DMS 273 (cell line): ENCODE results near the gene PYROXD2.
A peak's percentile ranks its signal among the peaks of the same experiment; 100 is the strongest.

Experiments used
- DNase-seq: peaks from one replicate; lab custom pipeline; 2025; ENCODE audit not compliant: unreplicated experiment; lab: John Stamatoyannopoulos, UW

PYROXD2 gene

DNA sequence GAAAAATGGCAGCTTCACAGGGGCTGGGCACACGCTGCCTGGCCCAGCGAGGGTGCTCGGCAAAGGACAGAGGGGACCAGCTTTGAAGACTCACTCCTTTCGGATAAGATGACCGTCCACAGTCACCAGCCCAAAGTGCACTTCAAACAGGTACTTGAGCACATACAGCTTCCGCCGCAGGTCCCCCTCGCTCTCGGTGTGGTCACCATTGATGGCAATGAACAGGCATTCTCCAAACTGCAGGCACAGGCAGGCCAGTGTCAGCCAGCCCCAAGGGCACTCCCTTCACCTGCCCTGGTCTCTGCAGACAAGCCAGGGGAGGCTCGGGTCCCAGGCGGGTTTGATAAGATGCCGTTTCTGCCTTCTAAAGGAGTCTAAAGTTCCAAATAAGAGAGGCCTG, 20.2 kb upstream of the PYROXD2 start:
- no peak for DNase-seq

DNA sequence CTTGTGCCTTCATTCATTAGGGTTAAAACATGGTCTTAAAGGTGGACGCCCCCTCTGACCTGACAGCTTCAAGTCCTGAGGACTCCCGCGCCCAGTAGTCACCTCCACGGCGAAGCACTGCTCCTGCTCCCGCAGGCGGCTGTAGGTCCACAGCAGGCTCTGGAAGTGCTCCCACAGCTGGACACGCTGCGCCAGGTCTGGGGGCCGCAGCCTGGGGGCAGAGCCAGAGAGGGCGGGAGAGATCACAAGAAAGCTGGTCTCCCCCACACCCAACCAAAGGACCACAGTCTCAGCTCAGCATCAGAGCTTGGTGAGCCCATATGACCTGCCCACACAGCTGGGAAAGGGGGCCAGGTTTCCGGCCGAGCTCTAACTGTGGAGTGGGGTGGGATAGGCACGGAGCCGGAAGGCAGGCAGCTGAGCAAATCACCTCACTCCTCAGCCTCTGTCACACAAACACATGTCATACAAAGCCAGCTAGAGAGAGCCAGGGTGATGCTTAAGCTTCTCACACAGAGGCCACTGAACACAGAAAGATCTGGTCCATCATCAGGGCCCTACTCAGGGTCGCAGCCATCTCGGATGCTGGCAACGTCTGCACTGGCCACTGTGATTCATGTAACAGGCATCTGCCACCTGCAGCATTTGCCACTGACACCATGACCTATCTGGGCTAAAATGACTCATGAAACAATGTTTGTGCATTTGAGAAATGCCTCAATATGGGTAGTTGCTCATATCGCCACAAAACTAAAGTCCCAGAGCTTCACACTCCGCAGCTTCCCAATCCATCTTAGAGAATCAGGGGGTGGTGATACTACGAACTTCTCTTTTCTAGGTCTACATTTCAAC, 19.1 kb upstream of the PYROXD2 start:
- no peak for DNase-seq

DNA sequence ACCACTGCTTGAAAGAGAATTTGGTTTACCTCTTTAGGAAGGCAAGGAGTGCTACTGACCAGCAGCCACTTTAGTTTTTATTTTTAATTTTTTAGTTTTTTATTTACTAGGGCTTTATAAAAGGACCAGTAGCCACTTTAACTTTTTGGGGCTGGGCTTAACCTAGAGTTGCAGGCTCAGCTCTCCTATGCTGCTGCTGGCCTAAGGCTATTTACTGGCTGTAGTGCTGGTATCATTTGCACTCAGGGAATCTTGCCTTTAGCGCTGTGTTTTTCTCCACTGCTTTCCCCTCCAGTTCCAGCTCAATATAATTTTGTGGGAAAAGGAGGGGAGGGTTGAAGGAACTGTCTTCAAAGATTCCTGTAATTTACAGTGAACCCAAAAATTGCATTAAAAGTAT, 18.4 kb upstream of the PYROXD2 start:
- DNase-seq, result no peak

DNA sequence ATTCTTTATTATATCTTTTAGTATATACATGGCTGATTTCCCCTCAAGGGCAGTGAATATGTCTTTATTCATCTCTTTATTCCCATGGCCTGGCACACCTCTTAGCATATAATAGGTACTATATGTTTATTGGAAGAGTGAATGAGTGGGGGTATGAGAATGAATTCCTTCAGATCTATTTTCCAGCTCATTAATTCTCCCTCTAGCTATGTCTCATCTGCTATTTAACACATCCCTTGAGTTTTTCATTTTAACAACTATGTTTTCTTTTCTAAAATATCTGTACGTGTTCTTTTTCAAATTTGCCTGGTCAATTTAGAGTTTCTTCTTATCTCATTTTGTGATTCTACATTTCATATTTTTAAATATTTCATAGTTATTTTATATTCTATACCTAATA, 17.3 kb upstream of the PYROXD2 start:
- no peak for DNase-seq

DNA sequence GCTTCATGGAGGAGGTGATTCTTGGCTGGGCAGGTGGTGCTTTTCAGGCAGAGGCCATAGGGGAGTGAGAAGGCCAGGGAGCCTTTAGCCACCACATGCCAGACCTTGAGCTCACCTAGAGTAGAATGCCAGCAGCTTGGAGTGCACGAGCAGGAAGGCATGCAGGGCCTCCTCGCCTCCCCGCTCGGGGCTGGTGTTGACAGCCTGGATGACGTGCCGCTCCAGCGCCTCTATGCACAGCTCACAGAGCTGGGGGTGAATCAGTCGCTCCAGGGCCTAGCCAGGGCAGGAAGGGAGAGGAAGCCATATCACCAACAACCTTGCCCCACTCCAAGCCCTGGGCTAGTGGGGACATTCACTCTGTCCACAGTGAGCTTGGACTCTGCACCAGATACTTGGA, 16.0 kb upstream of the PYROXD2 start:
- DNase-seq, result no peak

DNA sequence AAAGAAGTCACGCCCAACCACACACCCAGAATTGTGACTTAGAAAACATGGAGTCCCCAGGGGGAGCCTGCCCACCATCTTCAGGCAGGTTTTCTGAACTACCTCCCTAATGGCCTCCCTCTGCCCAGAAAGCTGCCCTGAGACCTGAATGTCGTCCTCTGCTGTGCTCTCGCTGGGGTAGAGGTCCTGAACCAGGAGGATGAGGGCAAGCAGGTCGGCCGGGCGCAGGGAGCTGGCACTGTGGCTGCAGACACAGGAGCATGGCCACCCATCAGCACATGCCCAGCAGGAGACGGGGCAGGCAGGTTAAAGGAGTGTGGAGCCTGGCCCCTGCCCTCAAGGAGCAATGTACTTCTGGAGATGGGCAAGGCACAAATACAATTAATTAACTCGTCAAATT, 15.4 kb upstream of the PYROXD2 start:
- DNase-seq, result no peak

DNA sequence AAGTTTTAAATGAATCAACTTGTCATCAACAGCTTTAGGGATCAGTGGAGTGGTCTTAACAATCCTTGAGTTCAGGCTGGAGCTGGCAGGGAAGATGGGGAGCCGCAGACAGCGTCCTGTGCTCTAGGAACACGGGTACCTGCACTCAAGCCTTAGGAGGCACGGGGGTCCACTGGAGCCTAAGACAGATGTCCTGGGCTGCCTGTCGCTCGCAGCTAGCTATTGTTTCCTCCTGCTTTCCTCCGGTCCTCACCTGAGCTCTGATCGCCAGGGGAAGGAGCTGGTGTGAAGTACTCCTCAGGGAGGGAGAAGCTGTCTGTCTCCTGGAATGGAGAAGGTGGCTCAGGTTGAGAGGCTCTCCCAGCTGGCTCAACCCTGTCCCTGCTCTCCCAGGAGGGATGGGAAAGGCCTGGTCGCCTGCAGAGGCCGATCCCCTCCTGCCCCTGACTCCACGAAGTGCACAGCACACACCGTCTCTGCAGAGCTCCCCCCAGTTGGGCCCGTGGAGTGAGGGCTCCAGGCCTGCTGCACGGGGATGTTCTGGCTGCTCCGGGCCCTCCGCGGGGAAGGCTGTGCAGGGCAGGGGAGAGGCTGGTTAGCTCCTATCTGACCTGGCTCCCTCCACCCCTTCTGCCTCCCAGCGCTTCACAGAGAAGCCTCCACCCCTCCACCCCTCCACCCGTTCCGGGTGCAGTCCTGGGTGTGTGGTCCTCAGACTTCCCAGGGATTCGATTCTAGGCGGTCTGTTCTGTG, 14.5 kb upstream of the PYROXD2 start:
- DNase-seq, result no peak

DNA sequence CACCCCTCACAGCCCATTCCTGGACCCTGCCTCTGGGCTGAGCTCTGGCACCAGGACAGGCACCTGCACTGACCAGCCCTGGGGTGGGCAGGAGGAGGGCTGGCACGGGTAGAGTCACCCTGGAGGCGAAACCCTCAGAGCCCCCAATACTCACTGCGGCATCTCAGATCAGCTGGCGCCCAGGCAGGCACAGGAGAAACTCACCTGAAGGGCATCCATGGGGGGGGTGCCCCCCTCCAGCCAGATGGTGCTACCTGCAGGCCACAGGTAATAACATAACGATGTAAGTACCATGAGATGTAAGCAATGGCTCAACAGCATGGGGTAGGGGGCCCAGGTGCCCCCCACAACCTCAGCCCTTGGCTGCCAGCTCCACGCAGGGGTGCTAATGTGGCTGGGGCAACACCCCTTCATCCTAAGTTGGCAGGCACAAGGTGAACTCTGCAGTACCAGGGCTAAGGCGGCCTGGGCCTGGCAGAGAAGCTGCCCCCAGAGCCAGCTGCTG, 12.1 kb upstream of the PYROXD2 start:
- DNase-seq, result no peak

DNA sequence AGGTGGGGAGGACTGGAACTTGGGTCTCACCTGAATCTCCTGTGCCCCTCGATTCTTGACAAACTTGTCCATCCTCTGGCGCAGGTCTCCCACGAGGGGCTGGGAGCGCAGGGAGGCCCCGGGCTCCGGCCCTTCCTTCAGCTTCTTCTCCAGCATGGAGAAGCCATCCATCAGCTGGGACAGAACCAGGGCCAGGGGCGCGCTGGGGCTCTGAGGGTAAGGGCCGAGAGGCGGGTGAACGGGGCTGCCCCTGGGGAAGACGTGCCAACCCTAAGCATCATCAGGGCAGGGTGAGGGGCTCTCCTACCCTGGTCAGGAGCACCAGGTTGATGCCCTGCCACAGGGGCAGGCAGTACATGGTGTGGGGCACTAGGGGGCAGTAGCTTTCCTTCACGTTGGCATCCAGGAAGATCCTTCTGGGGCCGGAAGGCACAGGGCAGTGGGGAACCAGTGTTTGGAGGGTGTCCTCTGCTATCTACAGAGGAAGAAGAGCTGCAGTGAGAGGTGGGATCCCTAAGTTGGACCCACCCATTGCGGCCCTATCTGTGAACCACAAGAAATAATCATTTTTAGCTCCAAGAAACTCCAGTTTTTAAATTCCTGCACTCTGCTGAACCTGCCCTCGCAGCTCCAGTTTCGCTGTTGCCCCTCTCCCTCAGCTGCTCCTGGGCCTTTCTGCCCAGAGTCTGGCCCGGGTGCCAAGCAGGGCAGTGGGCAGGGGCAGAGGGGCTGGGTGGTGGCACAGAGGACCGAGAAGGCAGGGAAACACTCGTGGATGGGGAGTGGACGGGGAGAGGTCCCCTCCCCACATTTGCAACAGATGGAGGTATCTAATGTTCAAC, 10.8 kb upstream of the PYROXD2 start:
- DNase-seq, result peak; percentile 65

DNA sequence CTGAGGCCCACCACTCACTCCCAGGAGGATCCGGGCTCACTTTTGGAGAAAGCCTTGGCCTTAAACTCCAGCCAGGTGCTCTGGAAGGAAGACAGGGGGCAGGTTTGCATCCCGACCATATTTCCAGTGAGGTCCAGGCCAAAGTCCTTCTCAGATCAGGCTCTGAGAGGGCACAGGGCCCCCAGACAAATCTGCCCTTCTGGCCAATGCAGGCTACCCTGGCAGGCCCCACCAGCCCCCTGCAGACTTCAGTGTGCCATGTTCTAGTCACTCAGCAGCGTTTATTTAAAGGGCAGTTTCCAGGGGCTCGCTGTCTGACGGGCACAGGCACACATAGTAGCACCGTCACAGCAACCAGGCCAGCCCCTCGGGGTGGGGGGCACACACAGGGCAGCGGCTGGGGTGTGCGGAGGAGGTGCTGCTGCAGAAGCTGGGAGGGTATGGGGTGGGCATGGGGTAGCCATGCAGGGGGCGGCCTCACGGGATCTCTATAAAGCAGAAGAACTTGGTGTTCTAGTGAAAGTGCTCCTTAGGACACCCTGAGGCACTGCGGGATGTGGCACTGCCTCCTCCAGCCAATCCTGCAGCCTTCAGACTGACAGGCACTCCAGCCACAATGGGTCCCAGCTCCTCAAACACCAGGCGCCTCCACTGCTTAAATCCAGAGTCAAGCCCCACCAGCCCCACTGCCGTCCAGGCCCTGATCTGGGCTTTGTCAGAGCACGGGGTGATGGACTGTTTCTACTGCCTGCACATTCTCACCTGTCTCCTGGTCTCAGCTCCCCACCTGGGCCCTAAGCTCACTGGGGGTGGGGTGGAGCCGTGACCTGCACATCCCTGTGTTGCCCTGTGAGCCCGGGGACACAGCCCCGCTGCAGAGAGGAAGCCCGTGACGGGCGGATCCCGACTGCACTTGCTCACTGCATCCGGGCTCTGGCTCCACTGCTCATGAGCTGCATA, 9.6 kb upstream of the PYROXD2 start:
- DNase-seq, result no peak

DNA sequence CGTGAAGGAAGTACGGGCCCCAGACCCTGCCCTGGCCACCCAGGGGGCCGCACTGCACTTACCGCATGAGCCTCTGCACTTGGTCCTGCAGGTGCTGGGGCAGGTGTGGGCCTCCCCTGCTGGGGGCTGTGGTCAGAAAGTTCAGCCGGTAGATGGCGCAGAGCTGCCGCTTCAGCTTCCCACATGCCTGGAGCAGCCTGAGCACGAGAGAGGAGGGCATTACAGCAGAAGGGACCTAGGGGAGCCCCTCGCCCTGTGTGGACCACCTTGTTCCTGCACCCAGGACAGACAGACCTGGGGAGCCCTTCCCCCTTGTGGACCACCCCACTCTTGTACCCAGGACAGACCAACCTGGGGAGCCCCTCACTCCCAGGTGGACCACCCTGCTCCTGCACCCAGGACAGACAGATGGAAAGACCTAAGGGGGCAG, 8.7 kb upstream of the PYROXD2 start:
- no peak for DNase-seq

DNA sequence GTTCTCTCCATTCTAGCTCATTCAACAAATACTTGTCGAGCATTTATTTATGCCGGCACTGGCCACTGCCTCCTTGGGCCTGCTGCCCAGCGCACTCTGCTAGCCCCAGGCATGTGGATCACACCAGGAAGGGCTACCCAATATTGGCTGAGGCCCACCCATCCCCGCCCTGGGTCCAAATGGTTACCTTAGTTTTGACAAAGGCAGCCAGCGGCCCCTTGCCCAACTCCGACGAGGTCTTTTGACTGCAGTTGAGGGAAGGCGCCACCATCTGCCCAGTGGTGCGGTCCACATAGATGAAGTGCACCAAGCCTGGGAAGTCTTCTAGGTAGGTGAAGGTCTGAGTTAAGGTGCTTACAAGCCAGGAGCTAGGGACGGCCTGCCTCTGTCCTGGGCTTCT, 7.2 kb upstream of the PYROXD2 start:
- no peak for DNase-seq

DNA sequence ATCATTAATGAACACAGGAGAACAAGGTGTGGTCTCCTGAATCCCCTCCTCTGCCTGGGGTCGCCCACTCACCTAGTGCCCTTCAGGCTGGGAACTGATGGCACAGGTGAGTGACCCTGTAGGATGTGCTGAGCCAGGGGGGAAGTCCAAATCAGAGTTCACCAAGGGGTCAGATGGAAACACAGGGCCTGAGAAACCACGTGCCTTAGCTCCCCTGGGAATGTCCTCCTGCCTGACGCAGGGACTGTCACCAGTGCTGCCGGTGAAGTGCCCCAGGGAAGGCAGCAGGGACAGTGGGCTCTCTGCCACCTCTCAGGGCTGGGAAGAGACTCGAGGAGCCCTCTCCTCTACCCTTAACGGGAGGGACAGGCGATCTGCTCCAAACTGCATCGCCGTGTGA, 5.8 kb upstream of the PYROXD2 start:
- no peak for DNase-seq

DNA sequence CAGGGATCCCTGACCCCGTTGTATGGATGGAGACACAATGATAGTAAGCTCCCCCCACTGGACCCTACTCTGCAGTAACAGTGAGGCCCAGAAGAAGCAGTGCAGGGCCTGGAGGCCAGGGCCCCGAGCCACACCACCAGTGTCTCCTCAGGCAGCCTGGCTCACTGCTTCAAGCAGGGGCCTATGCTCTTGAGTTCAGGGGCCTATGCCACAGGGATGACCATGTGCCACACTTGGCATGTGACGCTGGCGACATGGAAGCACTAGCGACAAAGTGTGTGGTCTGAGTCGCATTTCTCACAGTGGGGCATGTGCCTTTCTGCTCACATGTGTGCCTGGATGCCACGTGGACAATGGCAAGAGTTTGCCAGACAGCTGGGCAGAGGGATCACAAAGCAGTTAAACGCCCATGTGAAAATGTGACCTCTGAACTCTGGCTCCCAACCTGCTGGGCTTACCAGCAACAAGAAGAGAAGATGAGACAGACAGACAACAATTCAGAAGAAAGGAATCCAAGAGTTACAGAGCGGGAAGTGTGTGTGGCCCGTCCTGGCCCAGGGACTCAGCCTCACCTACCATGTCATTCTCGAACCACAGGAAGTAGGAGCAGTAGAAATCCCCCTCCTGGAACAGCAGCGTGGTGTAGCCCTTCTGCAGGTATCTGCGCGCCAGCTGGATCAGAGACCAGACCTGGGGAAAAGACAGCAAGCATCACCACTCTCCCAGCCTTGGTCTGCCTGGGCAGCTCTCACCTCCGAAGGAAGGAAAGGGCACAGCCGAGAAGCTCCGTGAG, 4.7 kb upstream of the PYROXD2 start:
- DNase-seq, result no peak

DNA sequence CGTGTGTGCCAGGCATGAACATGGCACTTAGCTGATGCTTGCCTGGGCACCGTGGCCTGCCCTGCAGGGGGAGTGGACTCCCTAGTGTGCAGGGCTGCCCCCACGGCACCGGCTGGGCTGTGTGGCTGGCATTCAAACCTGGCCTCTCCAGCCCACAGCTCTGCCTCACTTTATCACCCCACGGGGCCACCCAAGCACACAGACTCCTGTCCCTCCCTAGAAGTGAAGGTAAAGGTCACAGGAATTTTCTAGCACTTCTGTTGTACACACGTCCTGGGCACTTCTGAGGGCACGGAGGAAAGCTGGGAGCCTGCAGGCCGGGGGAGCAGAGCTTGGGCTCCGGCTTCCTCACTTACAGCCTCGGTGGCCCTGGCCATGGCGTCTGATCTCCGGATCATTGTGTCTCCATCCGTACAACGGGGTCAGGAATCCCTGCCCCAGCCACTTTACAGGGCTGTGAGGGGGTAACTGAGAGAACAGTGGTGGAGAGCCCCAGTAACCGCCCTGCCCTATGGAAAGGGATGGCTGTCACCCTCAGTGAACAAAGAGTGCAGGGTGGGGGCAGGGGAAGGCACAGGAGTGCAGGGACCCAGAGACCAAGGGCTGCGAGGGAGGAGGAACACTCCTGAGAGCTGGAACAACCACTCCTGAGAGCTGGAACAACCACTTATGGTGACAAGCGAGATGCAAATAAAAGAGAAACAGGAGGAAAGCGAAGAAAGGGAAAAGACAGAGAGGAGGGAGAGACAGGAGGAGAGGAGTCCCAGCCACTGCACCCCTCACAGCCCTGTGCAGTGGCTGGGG, 3.9 kb upstream of the PYROXD2 start:
- no peak for DNase-seq

DNA sequence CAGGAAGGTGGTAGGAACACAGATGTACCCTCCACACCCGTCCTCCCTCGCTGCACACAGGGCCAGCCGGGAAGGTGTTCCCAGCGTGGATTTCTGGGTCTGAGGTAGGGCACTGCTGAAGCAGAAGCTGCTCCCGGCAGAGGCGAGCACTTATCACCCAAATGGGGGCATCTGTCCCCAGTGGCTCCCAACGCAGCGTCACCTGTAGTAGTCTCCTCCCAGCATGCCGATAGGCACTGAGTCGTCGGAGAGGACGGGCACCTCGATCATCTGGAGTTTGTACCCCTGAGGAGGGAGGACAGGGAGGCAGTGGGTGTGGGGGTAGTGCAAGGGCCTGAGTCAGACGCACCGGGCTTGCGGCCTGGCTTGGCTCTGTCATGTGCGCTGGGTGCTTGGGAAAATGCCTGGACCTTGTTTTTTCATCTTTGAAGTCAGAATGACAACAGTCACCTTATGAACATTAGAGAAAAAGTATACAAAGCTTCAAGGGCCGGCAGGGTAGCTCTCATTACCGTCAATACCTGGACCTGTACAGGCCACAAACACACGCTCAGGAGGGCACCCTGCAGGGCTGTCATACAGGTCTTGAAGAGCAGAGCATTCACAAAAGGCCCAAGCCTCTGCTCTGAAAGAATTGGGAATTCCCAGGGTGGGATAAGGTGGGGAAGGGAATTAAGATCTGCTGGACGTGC, 3.1 kb upstream of the PYROXD2 start:
- DNase-seq, result no peak

DNA sequence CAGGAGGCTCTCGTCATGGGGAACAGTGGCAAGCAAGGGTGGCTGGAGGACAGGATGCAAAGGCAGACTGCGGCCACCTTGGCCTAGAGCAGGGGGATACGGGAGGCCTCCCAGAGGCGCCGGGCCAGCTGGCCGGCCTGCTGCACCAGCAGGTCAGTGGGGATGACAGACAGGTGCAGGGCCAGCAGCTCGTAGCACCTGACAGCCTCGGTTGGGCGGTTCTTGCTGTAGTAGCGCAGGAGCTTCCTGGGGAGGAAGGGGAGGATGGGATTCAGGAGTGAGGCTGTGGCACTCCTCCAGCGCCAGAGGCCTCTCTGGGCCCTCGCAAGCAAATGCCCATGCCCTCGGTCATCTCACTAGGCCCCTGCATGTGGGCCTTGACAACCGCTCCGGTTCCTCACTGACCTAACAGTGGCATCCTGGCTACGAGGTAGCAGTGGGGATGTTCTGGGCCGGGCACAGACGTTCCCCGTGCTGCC, 2.5 kb upstream of the PYROXD2 start:
- no peak for DNase-seq
